Body of pancreas (tissue), 4 donors: ENCODE results near the gene CCDC154.
"Not testable (repeated sequence)": the region's sequence is repeated elsewhere in the genome, so short reads cannot be mapped to it uniquely, and the experiment has no call there.

Experiments used
- CTCF ChIP-seq, 7 experiments: fragments of 450-650 bp in 4 of 7; fragments of 200-600 bp in 3 of 7; sonication (generic) in 3 of 7; IDR thresholded peaks; one replicate each; pipeline ENCODE4 v1.5.1; 2016 to 2019; ENCODE audit warnings: antibody characterized with exemption in 7 of 7
- POLR2A ChIP-seq, 3 donors: fragments of 450-650 bp; IDR thresholded peaks; one replicate each; pipeline ENCODE4 v1.6.1; 2016; ENCODE audit warnings: antibody characterized with exemption in 3 of 3, mild to moderate bottlenecking in 2 of 3

DNA sequence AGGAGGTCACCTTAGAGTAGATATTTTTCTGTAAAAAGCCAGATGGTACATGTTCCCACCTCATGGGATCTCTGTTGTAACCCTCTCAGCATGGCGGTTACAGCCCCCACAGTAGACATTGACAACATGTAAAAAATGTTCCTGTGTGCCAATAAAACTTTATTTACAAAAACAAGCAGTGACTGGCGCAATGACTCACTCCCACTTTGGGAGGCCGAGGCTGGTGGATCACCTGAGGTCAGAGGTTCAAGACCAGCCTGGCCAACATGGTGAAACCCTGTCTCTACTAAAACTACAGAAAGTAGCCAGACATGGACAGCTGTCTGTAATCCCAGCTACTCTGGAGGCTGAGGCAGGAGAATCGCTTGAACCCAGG lies 4.7 kb downstream of the CCDC154 start:
- TF ChIP-seq CTCF, POLR2A (IDR thresholded peaks at IDR 0.05): not testable (repeated sequence)
